Esophagus squamous epithelium (tissue), 4 donors: Measurements from ENCODE around the gene OR4K15.

Experiments
- POLR2A ChIP-seq, 4 donors: fragments of 450-650 bp; IDR thresholded peaks; one replicate each; pipeline ENCODE4 v1.6.1; 2017; ENCODE audit warnings: antibody characterized with exemption in 4 of 4, mild to moderate bottlenecking in 4 of 4, moderate library complexity in 3 of 4
- TF ChIP-seq, protein P1 (sequence below), 6 experiments: fragments of 450-650 bp in 4 of 6; fragments of 200-600 bp in 2 of 6; sonication (generic) in 2 of 6; IDR thresholded peaks; one replicate each; pipeline ENCODE4 v1.5.1; 2016 to 2019; ENCODE audit warnings: antibody characterized with exemption in 6 of 6, mild to moderate bottlenecking in 4 of 6, moderate library complexity in 4 of 6

GRCh38 chr14:19975291-19975690, at the start of gene OR4K15:
- TF ChIP-seq, protein P1, sequence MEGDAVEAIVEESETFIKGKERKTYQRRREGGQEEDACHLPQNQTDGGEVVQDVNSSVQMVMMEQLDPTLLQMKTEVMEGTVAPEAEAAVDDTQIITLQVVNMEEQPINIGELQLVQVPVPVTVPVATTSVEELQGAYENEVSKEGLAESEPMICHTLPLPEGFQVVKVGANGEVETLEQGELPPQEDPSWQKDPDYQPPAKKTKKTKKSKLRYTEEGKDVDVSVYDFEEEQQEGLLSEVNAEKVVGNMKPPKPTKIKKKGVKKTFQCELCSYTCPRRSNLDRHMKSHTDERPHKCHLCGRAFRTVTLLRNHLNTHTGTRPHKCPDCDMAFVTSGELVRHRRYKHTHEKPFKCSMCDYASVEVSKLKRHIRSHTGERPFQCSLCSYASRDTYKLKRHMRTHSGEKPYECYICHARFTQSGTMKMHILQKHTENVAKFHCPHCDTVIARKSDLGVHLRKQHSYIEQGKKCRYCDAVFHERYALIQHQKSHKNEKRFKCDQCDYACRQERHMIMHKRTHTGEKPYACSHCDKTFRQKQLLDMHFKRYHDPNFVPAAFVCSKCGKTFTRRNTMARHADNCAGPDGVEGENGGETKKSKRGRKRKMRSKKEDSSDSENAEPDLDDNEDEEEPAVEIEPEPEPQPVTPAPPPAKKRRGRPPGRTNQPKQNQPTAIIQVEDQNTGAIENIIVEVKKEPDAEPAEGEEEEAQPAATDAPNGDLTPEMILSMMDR (IDR thresholded peaks at IDR 0.05): no peak
- no peak for TF ChIP-seq POLR2A (IDR thresholded peaks at IDR 0.05)
